ENCODE results near the gene MOGAT2. TPM values are rescaled to one million over a fixed set of nuclear protein-coding genes. Genes with fewer than 3 reads are reported as not detected.

MOGAT2 gene
- total and polyA plus RNA-seq, 2 experiments from 2014 or later = 0.45 TPM; not detected in 1

GRCh38 chr11:75700940-75701339 lies 16.7 kb upstream of the MOGAT2 start:
- TF ChIP-seq CTCF (IDR thresholded peaks at IDR 0.05; ENCODE audit: low read depth, low read length) = no peak
- no peak overlapping the region for H3K4me3 ChIP-seq
- H3K27ac ChIP-seq = no peak overlapping the region
- no peaks in the 10 kb centered on the region for H3K9me3 ChIP-seq (ENCODE audit: low read depth)
- H3K4me1 ChIP-seq (ENCODE audit: low read depth) = no peaks in the 10 kb centered on the region
- H3K27me3 ChIP-seq = no peaks in the 10 kb centered on the region
- DNase-seq (ENCODE audit: low read depth in 1 of 2, low spot score in 1 of 2) = no peak
- H3K36me3 ChIP-seq = no peaks in the 10 kb centered on the region

GRCh38 chr11:75703695-75704237 lies 13.9 kb upstream of the MOGAT2 start:
- Histone ChIP-seq H3K36me3 (no peaks in the 10 kb centered on the region), H3K4me3 (no peak overlapping the region), H3K27me3 (no peaks in the 10 kb centered on the region), H3K27ac (no peak overlapping the region), H3K9me3 (ENCODE audit: low read depth) (no peaks in the 10 kb centered on the region), H3K4me1 (ENCODE audit: low read depth) (no peaks in the 10 kb centered on the region)
- TF ChIP-seq CTCF (IDR thresholded peaks at IDR 0.05; ENCODE audit: low read depth, low read length) = no peak
- no peak for DNase-seq (ENCODE audit: low read depth in 1 of 2, low spot score in 1 of 2)

- Histone ChIP-seq H3K9me3 (ENCODE audit: low read depth) (no peaks in the 10 kb centered on the region), H3K27ac (no peak overlapping the region), H3K4me3 (no peak overlapping the region), H3K36me3 (no peaks in the 10 kb centered on the region), H3K27me3 (no peaks in the 10 kb centered on the region), H3K4me1 (ENCODE audit: low read depth) (no peaks in the 10 kb centered on the region)
- DNase-seq (ENCODE audit: low read depth in 1 of 2, low spot score in 1 of 2) = no peak
- no peak for TF ChIP-seq CTCF (IDR thresholded peaks at IDR 0.05; ENCODE audit: low read depth, low read length)
Measured at GRCh38 chr11:75705541-75705940, 12.1 kb upstream of the MOGAT2 start.

- Histone ChIP-seq H3K27me3 (no peaks in the 10 kb centered on the region), H3K4me3 (no peak overlapping the region), H3K36me3 (no peaks in the 10 kb centered on the region), H3K9me3 (ENCODE audit: low read depth) (no peaks in the 10 kb centered on the region), H3K4me1 (ENCODE audit: low read depth) (no peaks in the 10 kb centered on the region), H3K27ac (no peak overlapping the region)
- peak; percentile 94 for TF ChIP-seq CTCF (IDR thresholded peaks at IDR 0.05; ENCODE audit: low read depth, low read length)
- peak; percentile 82 to 90 for DNase-seq (ENCODE audit: low read depth in 1 of 2, low spot score in 1 of 2)
Measured at GRCh38 chr11:75706260-75706729, 11.3 kb upstream of the MOGAT2 start.

DNA sequence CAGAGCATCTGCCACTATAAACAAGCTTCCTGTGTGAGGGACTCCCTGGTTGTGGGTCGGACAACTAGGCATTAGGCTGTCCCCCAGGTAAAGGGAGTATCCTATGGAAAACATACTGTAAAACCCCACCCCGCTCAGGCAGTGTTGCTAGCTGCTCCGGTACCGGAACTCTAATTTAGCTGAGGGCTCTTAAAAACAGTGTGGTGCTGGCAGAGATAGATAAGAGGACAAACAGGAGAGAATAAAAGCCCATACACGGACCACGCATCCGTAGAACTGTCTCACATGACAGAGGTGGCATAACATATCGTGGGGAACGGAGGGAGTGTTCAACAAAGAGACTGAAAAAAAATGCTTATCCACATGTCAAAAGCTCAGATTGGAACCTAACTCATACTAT lies 3.4 kb upstream of the MOGAT2 start:
- Histone ChIP-seq H3K4me3 (no peak overlapping the region), H3K4me1 (ENCODE audit: low read depth) (no peaks in the 10 kb centered on the region), H3K27me3 (peaks cover 6% of the 10 kb centered on the region), H3K9me3 (ENCODE audit: low read depth) (no peaks in the 10 kb centered on the region), H3K27ac (no peak overlapping the region), H3K36me3 (no peaks in the 10 kb centered on the region)
- no peak for DNase-seq (ENCODE audit: low read depth in 1 of 2, low spot score in 1 of 2)
- TF ChIP-seq CTCF (IDR thresholded peaks at IDR 0.05; ENCODE audit: low read depth, low read length) = no peak

Data from cardiac muscle cell (in vitro differentiated cells and primary cell).